Endodermal cell (in vitro differentiated cells): ENCODE measurements around the gene KMT2C. TPM values are rescaled to one million over a fixed set of nuclear protein-coding genes. Genes with fewer than 3 reads are reported as not detected.

Experiments used
- DNase-seq: peaks from one replicate; pipeline ENCODE4 v3.0.0-alpha.2; 2017
- H3K27ac ChIP-seq: 2 replicates; pipeline ENCODE4 v1.5.1; 2013; ENCODE audit warnings: mild to moderate bottlenecking, low read depth, low read length, moderate library complexity
- H3K27me3 ChIP-seq: 2 replicates; pipeline ENCODE4 v1.6.1; 2013; ENCODE audit warnings: mild to moderate bottlenecking, low read length, moderate library complexity; ENCODE audit not compliant: insufficient read depth, control insufficient read depth, poor library complexity, severe bottlenecking
- H3K36me3 ChIP-seq: 2 replicates; pipeline ENCODE4 v1.7.0; 2013; ENCODE audit warnings: mild to moderate bottlenecking, low read length, moderate library complexity; ENCODE audit not compliant: control insufficient read depth, insufficient read depth
- H3K4me1 ChIP-seq: one replicate; pipeline ENCODE4 v1.7.0; 2013; ENCODE audit warnings: low read length; ENCODE audit not compliant: control insufficient read depth, insufficient read depth
- H3K4me3 ChIP-seq: 2 replicates; pipeline ENCODE4 v1.5.1; 2013; ENCODE audit warnings: mild to moderate bottlenecking, low read length, moderate library complexity
- H3K9ac ChIP-seq: 2 replicates; pipeline ENCODE4 v1.6.1; 2013; ENCODE audit warnings: mild to moderate bottlenecking, low read length, moderate library complexity; ENCODE audit not compliant: poor library complexity, severe bottlenecking; ENCODE audit errors: extremely low read depth
- H3K9me3 ChIP-seq: 2 replicates; pipeline ENCODE4 v1.6.1; 2013; ENCODE audit warnings: mild to moderate bottlenecking, low read length, moderate library complexity; ENCODE audit not compliant: control insufficient read depth
- H3K27ac Mint-ChIP-seq: 2 replicates; pipeline ENCODE4 v1.8.0; 2020; ENCODE audit warnings: mixed read lengths
- H3K27me3 Mint-ChIP-seq: 2 replicates; pipeline ENCODE4 v1.8.0; 2021; ENCODE audit warnings: mild to moderate bottlenecking, mixed read lengths; ENCODE audit not compliant: insufficient read depth
- H3K36me3 Mint-ChIP-seq: 2 replicates; pipeline ENCODE4 v1.8.0; 2020; ENCODE audit warnings: low read depth, mixed read lengths
- H3K4me1 Mint-ChIP-seq: 2 replicates; pipeline ENCODE4 v1.8.0; 2020; ENCODE audit warnings: mixed read lengths
- H3K4me3 Mint-ChIP-seq: 2 replicates; pipeline ENCODE4 v1.8.0; 2020; ENCODE audit warnings: mild to moderate bottlenecking, moderate library complexity, mixed read lengths
- H3K9me3 Mint-ChIP-seq: 2 replicates; pipeline ENCODE4 v1.8.0; 2020; ENCODE audit warnings: mild to moderate bottlenecking, mixed read lengths
- WGBS, 2 experiments: methylation state at CpG; one replicate each; pipeline versions ENCODE4 v1.1.5 to v1.1.7; 2013; ENCODE audit warnings: missing lambda C conversion rate in 2 of 2, mixed read lengths in 1 of 2; ENCODE audit not compliant: insufficient coverage in 1 of 2, insufficient read length in 1 of 2; 5-methylcytosine and 5-hydroxymethylcytosine counted together
- total RNA-seq, 2 donors: library from RNA; stranded (reverse); fragmentation: NEBNext Ultra II Directional in 1 of 2; extraction: Animal tissue kit (Norgen Biotek cat#: 25700) in 1 of 2; gene quantifications; 2 replicates in 1 of 2; 3 replicates in 1 of 2; pipeline ENCODE4 v1.2.1, GENCODE V29; 2021
- TF ChIP-seq, protein P1 (sequence below): fragments of 200-600 bp; sonication (generic); conservative IDR thresholded peaks from 2 replicates; pipeline ENCODE4 v1.5.0; 2021; ENCODE audit warnings: antibody characterized with exemption, mild to moderate bottlenecking

KMT2C gene
- total RNA-seq, 2 donors from 2014 or later = 54.3 to 60.6 TPM

GRCh38 chr7:152132812-152133211 lies 303.0 kb downstream of the KMT2C start:
- Mint-ChIP-seq H3K9me3 (peaks cover 13% of the 10 kb centered on the region), H3K4me1 (no peaks in the 10 kb centered on the region), H3K27me3 (no peaks in the 10 kb centered on the region), H3K4me3 (no peak overlapping the region), H3K36me3 (peaks cover 68% of the 10 kb centered on the region), H3K27ac (no peak overlapping the region)
- peak; percentile 48 for DNase-seq
- no peak overlapping the region for H3K9ac ChIP-seq
- no peak overlapping the region for H3K27ac ChIP-seq
- H3K27me3 ChIP-seq = no peaks in the 10 kb centered on the region
- TF ChIP-seq, protein P1, sequence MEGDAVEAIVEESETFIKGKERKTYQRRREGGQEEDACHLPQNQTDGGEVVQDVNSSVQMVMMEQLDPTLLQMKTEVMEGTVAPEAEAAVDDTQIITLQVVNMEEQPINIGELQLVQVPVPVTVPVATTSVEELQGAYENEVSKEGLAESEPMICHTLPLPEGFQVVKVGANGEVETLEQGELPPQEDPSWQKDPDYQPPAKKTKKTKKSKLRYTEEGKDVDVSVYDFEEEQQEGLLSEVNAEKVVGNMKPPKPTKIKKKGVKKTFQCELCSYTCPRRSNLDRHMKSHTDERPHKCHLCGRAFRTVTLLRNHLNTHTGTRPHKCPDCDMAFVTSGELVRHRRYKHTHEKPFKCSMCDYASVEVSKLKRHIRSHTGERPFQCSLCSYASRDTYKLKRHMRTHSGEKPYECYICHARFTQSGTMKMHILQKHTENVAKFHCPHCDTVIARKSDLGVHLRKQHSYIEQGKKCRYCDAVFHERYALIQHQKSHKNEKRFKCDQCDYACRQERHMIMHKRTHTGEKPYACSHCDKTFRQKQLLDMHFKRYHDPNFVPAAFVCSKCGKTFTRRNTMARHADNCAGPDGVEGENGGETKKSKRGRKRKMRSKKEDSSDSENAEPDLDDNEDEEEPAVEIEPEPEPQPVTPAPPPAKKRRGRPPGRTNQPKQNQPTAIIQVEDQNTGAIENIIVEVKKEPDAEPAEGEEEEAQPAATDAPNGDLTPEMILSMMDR = no peak
- H3K9me3 ChIP-seq = no peaks in the 10 kb centered on the region
- whole genome bisulfite sequencing, 2 experiments = 90% methylated on average over 2 to 5 of the region's 5 CpGs
- no peaks in the 10 kb centered on the region for H3K4me1 ChIP-seq
- H3K4me3 ChIP-seq = no peak overlapping the region
- H3K36me3 ChIP-seq = peaks cover 78% of the 10 kb centered on the region

GRCh38 chr7:152131981-152132494 lies 303.8 kb downstream of the KMT2C start:
- DNase-seq = no peak
- Histone ChIP-seq H3K27me3 (no peaks in the 10 kb centered on the region), H3K27ac (no peak overlapping the region), H3K36me3 (peaks cover 81% of the 10 kb centered on the region), H3K4me3 (no peak overlapping the region), H3K9ac (no peak overlapping the region), H3K9me3 (no peaks in the 10 kb centered on the region), H3K4me1 (no peaks in the 10 kb centered on the region)
- Mint-ChIP-seq H3K4me3 (no peak overlapping the region), H3K36me3 (peaks cover 75% of the 10 kb centered on the region), H3K9me3 (peaks cover 21% of the 10 kb centered on the region), H3K4me1 (no peaks in the 10 kb centered on the region), H3K27ac (no peak overlapping the region), H3K27me3 (no peaks in the 10 kb centered on the region)
- 92 to 94% methylated on average over 11 to 12 of the region's 12 CpGs for WGBS, 2 experiments
- TF ChIP-seq, protein P1 = no peak

- Mint-ChIP-seq H3K27ac (no peak overlapping the region), H3K4me3 (no peak overlapping the region)
These were observed 304.9 kb downstream of the KMT2C start for GRCh38 chr7:152130658-152131590.

More at GRCh38 chr7:152130658-152131590, 304.9 kb downstream of the KMT2C start:
- Mint-ChIP-seq H3K4me1 (no peaks in the 10 kb centered on the region), H3K36me3 (peaks cover 78% of the 10 kb centered on the region), H3K9me3 (peaks cover 28% of the 10 kb centered on the region), H3K27me3 (no peaks in the 10 kb centered on the region)
- peaks cover 85% of the 10 kb centered on the region for H3K36me3 ChIP-seq
- TF ChIP-seq, protein P1 = no peak
- H3K27ac ChIP-seq = no peak overlapping the region
- H3K27me3 ChIP-seq = no peaks in the 10 kb centered on the region
- WGBS, 2 experiments = 96 to 97% methylated on average over 32 to 36 of the region's 37 CpGs
- no peaks in the 10 kb centered on the region for H3K9me3 ChIP-seq
- H3K9ac ChIP-seq = no peak overlapping the region
- H3K4me1 ChIP-seq = no peaks in the 10 kb centered on the region
- H3K4me3 ChIP-seq = no peak overlapping the region
- no peak for DNase-seq
